ENCODE data around the gene LGR6. TPM values are rescaled to one million over a fixed set of nuclear protein-coding genes. Genes with fewer than 3 reads are reported as not detected.

The LGR6 gene
- total and polyA plus RNA-seq, 7 experiments from 2014 or later = 0.16 to 5.8 (median 0.33) TPM; not detected in 1

DNA sequence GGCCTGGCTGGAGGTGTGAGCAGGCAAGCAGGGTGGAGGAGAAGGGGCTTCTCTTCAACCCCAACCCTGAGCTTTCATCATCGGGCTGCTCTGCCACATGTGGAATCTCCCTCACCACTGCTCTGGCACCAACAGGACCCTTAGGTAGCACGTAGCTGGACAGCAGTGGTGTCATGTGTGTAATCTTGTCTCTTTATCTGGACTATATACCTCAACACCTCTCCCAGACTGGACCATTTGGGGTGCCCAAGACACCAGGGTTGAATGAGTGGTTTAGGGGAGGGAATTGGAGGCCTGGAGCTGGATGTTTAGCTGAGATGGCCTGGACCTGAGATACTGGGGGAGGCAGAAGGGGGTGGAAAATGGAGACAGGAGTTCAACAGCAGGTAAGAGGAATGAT, 85.2 kb downstream of the LGR6 start:
- ChIA-PET POLR2A (no interaction called here), CTCF (no interaction called here)
- Histone ChIP-seq H3K27me3 (ENCODE audit: control insufficient read depth in 2 of 2, insufficient read depth in 2 of 2, low read length in 2 of 2) (no peaks in the 10 kb centered on the region), H3K27ac (ENCODE audit: low read depth, low read length) (no peak overlapping the region), H3K4me1 (ENCODE audit: control insufficient read depth in 2 of 2, insufficient read depth in 2 of 2, low read length in 2 of 2) (peaks cover 0 to 7% of the 10 kb centered on the region in 2 donors), H3K4me3 (ENCODE audit: low read length) (no peak overlapping the region), H3K36me3 (ENCODE audit: control insufficient read depth in 2 of 3, insufficient read depth in 3 of 3, low read length in 3 of 3) (no peaks in the 10 kb centered on the region), H3K9me3 (ENCODE audit: control insufficient read depth in 2 of 3, low read length in 3 of 3) (no peaks in the 10 kb centered on the region)
- intact Hi-C loops (cut with micrococcal nuclease) = no loop called here
- no peak for DNase-seq
- H3K4me3 Mint-ChIP-seq = no peak overlapping the region
- no peak for ATAC-seq
- H3K4me1 Mint-ChIP-seq = peaks cover 4 to 19% (median 10%) of the 10 kb centered on the region in 7 donors
- H3K9me3 Mint-ChIP-seq = no peaks in the 10 kb centered on the region
- H3K36me3 Mint-ChIP-seq = no peaks in the 10 kb centered on the region
- no peak overlapping the region for H3K27ac Mint-ChIP-seq
- H3K27me3 Mint-ChIP-seq = peaks cover 0 to 26% (median 0%) of the 10 kb centered on the region in 5 donors

DNA sequence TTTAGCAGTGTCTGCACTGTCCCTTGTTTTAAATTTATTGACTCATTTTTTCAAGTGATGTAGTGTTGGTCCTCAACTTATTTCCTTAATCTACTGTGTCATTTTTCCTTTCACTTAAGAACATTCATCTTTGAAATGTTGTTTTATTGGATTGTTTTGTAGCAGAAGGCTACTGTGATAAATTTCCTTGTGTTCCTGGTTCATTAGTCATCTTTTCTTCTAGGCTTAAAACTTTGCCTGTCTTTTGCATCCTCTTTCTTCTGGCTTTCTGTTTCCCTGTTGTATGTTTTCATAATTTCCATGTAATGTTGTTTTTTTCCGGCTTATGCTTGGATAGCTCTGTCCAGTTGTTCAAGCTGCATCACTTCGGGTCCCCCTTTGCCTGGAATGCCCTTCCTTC, 86.2 kb downstream of the LGR6 start:
- no peak overlapping the region for H3K4me3 ChIP-seq (ENCODE audit: low read length)
- H3K9me3 ChIP-seq (ENCODE audit: control insufficient read depth in 2 of 3, low read length in 3 of 3) = no peaks in the 10 kb centered on the region
- no peak overlapping the region for H3K27ac Mint-ChIP-seq
- DNase-seq (no peak), ATAC-seq (no peak)
- no peak overlapping the region for H3K4me3 Mint-ChIP-seq
- CTCF ChIA-PET = interaction anchor here (0.6 to 2.9 kb wide), 4 partner anchors 9 to 271 kb away, joined by 3 to 9 read pairs (median 4); no protein-coding TSS in a partner anchor
- no peaks in the 10 kb centered on the region for H3K27me3 ChIP-seq (ENCODE audit: control insufficient read depth in 2 of 2, insufficient read depth in 2 of 2, low read length in 2 of 2)
- H3K36me3 Mint-ChIP-seq = no peaks in the 10 kb centered on the region
- H3K27ac ChIP-seq (ENCODE audit: low read depth, low read length) = no peak overlapping the region
- intact Hi-C loops (cut with micrococcal nuclease) = no loop called here
- POLR2A ChIA-PET = no interaction called here
- H3K36me3 ChIP-seq (ENCODE audit: control insufficient read depth in 2 of 3, insufficient read depth in 3 of 3, low read length in 3 of 3) = no peaks in the 10 kb centered on the region
- peaks cover 2 to 21% (median 11%) of the 10 kb centered on the region in 7 donors for H3K4me1 Mint-ChIP-seq
- H3K4me1 ChIP-seq (ENCODE audit: control insufficient read depth in 2 of 2, insufficient read depth in 2 of 2, low read length in 2 of 2) = peaks cover 0 to 7% of the 10 kb centered on the region in 2 donors
- H3K9me3 Mint-ChIP-seq = no peaks in the 10 kb centered on the region
- H3K27me3 Mint-ChIP-seq = peaks cover 0 to 30% (median 0%) of the 10 kb centered on the region in 5 donors

DNA sequence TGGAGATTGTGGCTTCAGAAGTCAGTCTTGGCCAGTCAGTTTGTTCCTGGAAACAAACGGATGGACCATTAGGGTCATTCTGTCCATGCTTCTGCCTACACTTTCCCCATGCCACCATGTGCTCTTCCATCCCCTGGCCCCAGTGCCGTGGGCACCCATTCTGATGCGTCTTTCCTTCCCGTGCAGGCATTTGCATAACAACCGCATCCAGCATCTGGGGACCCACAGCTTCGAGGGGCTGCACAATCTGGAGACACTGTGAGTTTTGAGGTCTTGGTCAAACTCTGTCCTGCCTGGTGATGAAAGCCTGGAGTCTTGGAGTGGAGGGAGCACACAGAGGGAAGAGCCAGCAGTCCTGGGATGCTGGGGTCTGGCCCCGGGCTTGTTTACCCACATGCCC, 87.0 kb downstream of the LGR6 start:
- no peaks in the 10 kb centered on the region for H3K36me3 ChIP-seq (ENCODE audit: control insufficient read depth in 2 of 3, insufficient read depth in 3 of 3, low read length in 3 of 3)
- intact Hi-C loops (cut with micrococcal nuclease) = no loop called here
- Mint-ChIP-seq H3K4me3 (no peak overlapping the region), H3K36me3 (no peaks in the 10 kb centered on the region), H3K27ac (no peak overlapping the region), H3K9me3 (no peaks in the 10 kb centered on the region), H3K27me3 (peaks cover 0 to 33% (median 0%) of the 10 kb centered on the region in 5 donors), H3K4me1 (peaks cover 2 to 23% (median 11%) of the 10 kb centered on the region in 7 donors)
- no peak overlapping the region for H3K27ac ChIP-seq (ENCODE audit: low read depth, low read length)
- peaks cover 0 to 7% of the 10 kb centered on the region in 2 donors for H3K4me1 ChIP-seq (ENCODE audit: control insufficient read depth in 2 of 2, insufficient read depth in 2 of 2, low read length in 2 of 2)
- no peaks in the 10 kb centered on the region for H3K27me3 ChIP-seq (ENCODE audit: control insufficient read depth in 2 of 2, insufficient read depth in 2 of 2, low read length in 2 of 2)
- H3K4me3 ChIP-seq (ENCODE audit: low read length) = no peak overlapping the region
- POLR2A ChIA-PET = no interaction called here
- no peak for ATAC-seq
- no peak for DNase-seq
- no peaks in the 10 kb centered on the region for H3K9me3 ChIP-seq (ENCODE audit: control insufficient read depth in 2 of 3, low read length in 3 of 3)
- CTCF ChIA-PET = interaction anchor here (0.6 to 2.9 kb wide), 2 partner anchors 8 to 35 kb away, joined by 3 to 9 read pairs; no protein-coding TSS in a partner anchor

DNA sequence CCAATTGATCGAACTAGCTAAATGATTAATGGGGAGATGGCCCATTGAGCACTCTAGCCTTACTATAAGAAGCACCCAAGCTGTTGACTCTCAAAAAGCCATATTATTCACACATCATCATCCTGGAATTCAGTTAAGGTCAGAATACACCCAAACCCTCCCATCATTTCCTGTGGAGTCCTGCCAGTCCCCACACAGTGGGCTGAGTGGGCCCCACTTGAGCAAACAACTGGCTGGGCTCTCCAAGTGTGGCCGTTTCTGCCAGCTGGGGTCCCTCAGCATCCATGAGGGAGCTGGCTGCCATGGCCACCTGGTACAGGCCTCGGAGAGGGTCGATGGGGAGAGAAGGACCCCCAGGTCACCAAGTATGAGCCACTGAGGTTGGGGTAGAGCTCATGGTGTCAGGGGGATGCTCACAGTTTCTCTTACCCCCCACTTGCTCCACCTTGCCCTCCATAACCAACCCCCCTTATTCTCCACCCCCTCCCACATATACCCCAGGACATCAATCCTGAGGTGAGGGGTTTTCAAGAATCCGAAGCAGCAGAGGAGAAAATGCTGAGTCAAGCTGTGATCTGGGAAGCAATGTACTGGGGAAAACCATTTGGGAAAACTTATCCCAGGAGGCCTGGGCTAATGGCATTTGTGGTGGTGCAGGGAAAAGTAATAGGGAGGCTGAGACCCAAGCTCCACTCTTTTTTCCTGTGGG, 87.9 kb downstream of the LGR6 start:
- POLR2A ChIA-PET = no interaction called here

DNA sequence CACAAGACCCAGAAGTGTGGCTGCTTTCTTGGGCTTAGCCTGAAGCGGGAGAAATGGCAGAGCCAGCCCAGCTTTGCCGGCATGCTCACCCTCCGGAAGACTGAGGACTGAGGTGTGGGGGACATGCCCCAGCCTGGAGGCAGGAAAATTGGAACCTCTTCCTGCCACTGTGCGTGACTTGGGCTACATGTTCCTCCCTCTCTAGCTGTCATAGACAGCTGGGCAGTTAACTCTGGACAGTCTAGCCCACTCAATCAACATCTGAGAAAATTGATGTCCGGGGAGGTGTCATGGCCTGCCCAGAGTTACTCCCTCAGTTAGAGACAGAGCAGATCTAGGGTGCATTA, 88.4 kb downstream of the LGR6 start:
- peaks cover 0 to 35% (median 0%) of the 10 kb centered on the region in 5 donors for H3K27me3 Mint-ChIP-seq
- peaks cover 0 to 7% of the 10 kb centered on the region in 2 donors for H3K4me1 ChIP-seq (ENCODE audit: control insufficient read depth in 2 of 2, insufficient read depth in 2 of 2, low read length in 2 of 2)
- H3K27ac ChIP-seq (ENCODE audit: low read depth, low read length) = no peak overlapping the region
- intact Hi-C loops (cut with micrococcal nuclease) = no loop called here
- no peak overlapping the region for H3K4me3 Mint-ChIP-seq
- no peaks in the 10 kb centered on the region for H3K36me3 ChIP-seq (ENCODE audit: control insufficient read depth in 2 of 3, insufficient read depth in 3 of 3, low read length in 3 of 3)
- H3K9me3 ChIP-seq (ENCODE audit: control insufficient read depth in 2 of 3, low read length in 3 of 3) = no peaks in the 10 kb centered on the region
- no peaks in the 10 kb centered on the region for H3K36me3 Mint-ChIP-seq
- no peaks in the 10 kb centered on the region for H3K27me3 ChIP-seq (ENCODE audit: control insufficient read depth in 2 of 2, insufficient read depth in 2 of 2, low read length in 2 of 2)
- no peak overlapping the region for H3K27ac Mint-ChIP-seq
- ChIA-PET CTCF (interaction anchor here (0.5 to 2.9 kb wide), 2 partner anchors 33 to 55 kb away, joined by 3 to 9 read pairs; no protein-coding TSS in a partner anchor), POLR2A (no interaction called here)
- peaks cover 2 to 23% (median 11%) of the 10 kb centered on the region in 7 donors for H3K4me1 Mint-ChIP-seq
- no peak overlapping the region for H3K4me3 ChIP-seq (ENCODE audit: low read length)
- H3K9me3 Mint-ChIP-seq = no peaks in the 10 kb centered on the region
- ATAC-seq = no peak
- DNase-seq = no peak

More for the DNA sequence above, 87.9 kb downstream of the LGR6 start:
- Mint-ChIP-seq H3K27me3 (peaks cover 0 to 33% (median 0%) of the 10 kb centered on the region in 5 donors), H3K36me3 (no peaks in the 10 kb centered on the region), H3K4me3 (no peak overlapping the region), H3K27ac (no peak overlapping the region), H3K4me1 (peaks cover 2 to 23% (median 11%) of the 10 kb centered on the region in 7 donors), H3K9me3 (no peaks in the 10 kb centered on the region)
- DNase-seq (no peak), ATAC-seq (no peak)
- no peak overlapping the region for H3K27ac ChIP-seq (ENCODE audit: low read depth, low read length)
- no peaks in the 10 kb centered on the region for H3K27me3 ChIP-seq (ENCODE audit: control insufficient read depth in 2 of 2, insufficient read depth in 2 of 2, low read length in 2 of 2)
- intact Hi-C loops (cut with micrococcal nuclease) = no loop called here
- H3K9me3 ChIP-seq (ENCODE audit: control insufficient read depth in 2 of 3, low read length in 3 of 3) = no peaks in the 10 kb centered on the region
- no peak overlapping the region for H3K4me3 ChIP-seq (ENCODE audit: low read length)
- peaks cover 0 to 7% of the 10 kb centered on the region in 2 donors for H3K4me1 ChIP-seq (ENCODE audit: control insufficient read depth in 2 of 2, insufficient read depth in 2 of 2, low read length in 2 of 2)
- no peaks in the 10 kb centered on the region for H3K36me3 ChIP-seq (ENCODE audit: control insufficient read depth in 2 of 3, insufficient read depth in 3 of 3, low read length in 3 of 3)
- CTCF ChIA-PET = interaction anchor here (0.5 to 2.9 kb wide), 2 partner anchors 34 to 55 kb away, joined by 3 to 9 read pairs; no protein-coding TSS in a partner anchor

DNA sequence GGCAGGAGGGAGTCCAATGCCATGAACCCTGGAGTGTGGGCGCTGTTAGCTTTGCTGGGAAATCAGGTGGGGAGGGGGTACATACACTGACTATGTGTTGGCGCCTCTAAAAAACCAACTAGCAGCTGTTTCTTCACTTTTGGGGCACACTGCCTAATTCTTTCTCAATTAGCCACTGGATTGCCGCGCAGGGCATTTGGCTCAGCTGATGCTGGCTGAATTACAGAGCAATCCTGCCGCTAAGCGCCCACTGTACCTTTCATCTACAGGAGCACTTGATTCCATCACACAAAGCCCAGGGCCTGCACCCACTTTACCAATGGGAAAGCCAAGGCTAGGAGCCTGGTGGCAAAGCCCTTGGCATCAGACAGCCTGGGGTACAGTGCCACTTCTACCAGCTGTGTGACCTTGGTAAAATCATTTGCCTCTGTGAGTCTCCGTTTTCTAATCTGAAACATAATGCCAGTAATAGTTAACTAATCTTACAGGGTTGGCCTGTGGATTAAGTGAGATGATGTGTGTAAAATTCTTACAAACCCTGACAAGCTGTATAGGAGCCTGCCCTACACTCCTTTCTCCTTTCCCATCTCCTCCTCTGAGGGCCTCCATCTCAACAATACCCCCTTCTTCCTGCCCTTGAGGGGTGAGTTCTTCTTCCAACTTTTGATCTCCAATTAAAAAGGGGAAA, 89.1 kb downstream of the LGR6 start:
- Mint-ChIP-seq H3K27me3 (peaks cover 0 to 38% (median 0%) of the 10 kb centered on the region in 5 donors), H3K4me1 (peaks cover 2 to 23% (median 11%) of the 10 kb centered on the region in 7 donors), H3K9me3 (no peaks in the 10 kb centered on the region), H3K27ac (peak overlapping the region in 1 of 9 donors; percentile 30), H3K4me3 (peak overlapping the region in 1 of 10 donors; percentile 9), H3K36me3 (no peaks in the 10 kb centered on the region)
- ATAC-seq (no peak), DNase-seq (no peak)
- ChIA-PET POLR2A (no interaction called here), CTCF (interaction anchor here (0.9 to 2.9 kb wide), 3 partner anchors 22 to 59 kb away, joined by 3 to 9 read pairs (median 3); partner anchors contain the start of gene UBE2T)
- Histone ChIP-seq H3K27me3 (ENCODE audit: control insufficient read depth in 2 of 2, insufficient read depth in 2 of 2, low read length in 2 of 2) (no peaks in the 10 kb centered on the region), H3K4me3 (ENCODE audit: low read length) (no peak overlapping the region), H3K27ac (ENCODE audit: low read depth, low read length) (no peak overlapping the region), H3K9me3 (ENCODE audit: control insufficient read depth in 2 of 3, low read length in 3 of 3) (no peaks in the 10 kb centered on the region), H3K4me1 (ENCODE audit: control insufficient read depth in 2 of 2, insufficient read depth in 2 of 2, low read length in 2 of 2) (peaks cover 0 to 7% of the 10 kb centered on the region in 2 donors), H3K36me3 (ENCODE audit: control insufficient read depth in 2 of 3, insufficient read depth in 3 of 3, low read length in 3 of 3) (no peaks in the 10 kb centered on the region)
- intact Hi-C loops (cut with micrococcal nuclease) = no loop called here
